ENCODE data around the gene MAP3K8.

DNA sequence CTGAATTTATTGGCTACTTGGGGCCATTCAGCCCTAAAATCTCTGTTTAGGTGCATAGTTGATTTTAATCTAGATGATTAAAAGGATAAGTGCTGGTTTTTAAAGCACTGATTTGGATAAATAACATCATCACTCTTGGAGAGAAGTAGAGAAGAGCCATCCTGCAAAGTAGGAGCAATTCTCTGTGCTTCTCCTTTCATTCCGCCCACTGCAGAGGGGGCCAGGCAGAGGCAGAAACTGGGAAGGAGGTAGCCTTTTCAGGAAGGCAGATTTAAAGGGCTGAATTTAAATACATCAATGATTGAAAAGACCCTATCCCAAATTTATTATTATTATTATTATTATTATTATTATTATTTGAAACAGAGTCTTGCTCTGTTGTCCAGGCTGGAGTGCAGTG, 14.1 kb downstream of the MAP3K8 start:
- TF ChIP-seq POLR2A (IDR thresholded peaks at IDR 0.05): no peak
- TF ChIP-seq CTCF (IDR thresholded peaks at IDR 0.05): no peak

All from upper lobe of left lung (tissue), 4 donors.